Endodermal cell (in vitro differentiated cells): ENCODE results near the gene TSPAN4. TPM values are rescaled to one million over a fixed set of nuclear protein-coding genes. Genes with fewer than 3 reads are reported as not detected.

Experiments used
- DNase-seq: peaks from one replicate; pipeline ENCODE4 v3.0.0-alpha.2; 2017
- H3K27ac ChIP-seq: 2 replicates; pipeline ENCODE4 v1.5.1; 2013; ENCODE audit warnings: mild to moderate bottlenecking, low read depth, low read length, moderate library complexity
- H3K27me3 ChIP-seq: 2 replicates; pipeline ENCODE4 v1.6.1; 2013; ENCODE audit warnings: mild to moderate bottlenecking, low read length, moderate library complexity; ENCODE audit not compliant: insufficient read depth, control insufficient read depth, poor library complexity, severe bottlenecking
- H3K36me3 ChIP-seq: 2 replicates; pipeline ENCODE4 v1.7.0; 2013; ENCODE audit warnings: mild to moderate bottlenecking, low read length, moderate library complexity; ENCODE audit not compliant: control insufficient read depth, insufficient read depth
- H3K4me1 ChIP-seq: one replicate; pipeline ENCODE4 v1.7.0; 2013; ENCODE audit warnings: low read length; ENCODE audit not compliant: control insufficient read depth, insufficient read depth
- H3K4me3 ChIP-seq: 2 replicates; pipeline ENCODE4 v1.5.1; 2013; ENCODE audit warnings: mild to moderate bottlenecking, low read length, moderate library complexity
- H3K9ac ChIP-seq: 2 replicates; pipeline ENCODE4 v1.6.1; 2013; ENCODE audit warnings: mild to moderate bottlenecking, low read length, moderate library complexity; ENCODE audit not compliant: poor library complexity, severe bottlenecking; ENCODE audit errors: extremely low read depth
- H3K9me3 ChIP-seq: 2 replicates; pipeline ENCODE4 v1.6.1; 2013; ENCODE audit warnings: mild to moderate bottlenecking, low read length, moderate library complexity; ENCODE audit not compliant: control insufficient read depth
- H3K27ac Mint-ChIP-seq: 2 replicates; pipeline ENCODE4 v1.8.0; 2020; ENCODE audit warnings: mixed read lengths
- H3K27me3 Mint-ChIP-seq: 2 replicates; pipeline ENCODE4 v1.8.0; 2021; ENCODE audit warnings: mild to moderate bottlenecking, mixed read lengths; ENCODE audit not compliant: insufficient read depth
- H3K36me3 Mint-ChIP-seq: 2 replicates; pipeline ENCODE4 v1.8.0; 2020; ENCODE audit warnings: low read depth, mixed read lengths
- H3K4me1 Mint-ChIP-seq: 2 replicates; pipeline ENCODE4 v1.8.0; 2020; ENCODE audit warnings: mixed read lengths
- H3K4me3 Mint-ChIP-seq: 2 replicates; pipeline ENCODE4 v1.8.0; 2020; ENCODE audit warnings: mild to moderate bottlenecking, moderate library complexity, mixed read lengths
- H3K9me3 Mint-ChIP-seq: 2 replicates; pipeline ENCODE4 v1.8.0; 2020; ENCODE audit warnings: mild to moderate bottlenecking, mixed read lengths
- WGBS, 2 experiments: methylation state at CpG; one replicate each; pipeline versions ENCODE4 v1.1.5 to v1.1.7; 2013; ENCODE audit warnings: missing lambda C conversion rate in 2 of 2, mixed read lengths in 1 of 2; ENCODE audit not compliant: insufficient coverage in 1 of 2, insufficient read length in 1 of 2; 5-methylcytosine and 5-hydroxymethylcytosine counted together
- total RNA-seq, 2 donors: library from RNA; stranded (reverse); fragmentation: NEBNext Ultra II Directional in 1 of 2; extraction: Animal tissue kit (Norgen Biotek cat#: 25700) in 1 of 2; gene quantifications; 2 replicates in 1 of 2; 3 replicates in 1 of 2; pipeline ENCODE4 v1.2.1, GENCODE V29; 2021
- TF ChIP-seq, protein P1 (sequence below): fragments of 200-600 bp; sonication (generic); conservative IDR thresholded peaks from 2 replicates; pipeline ENCODE4 v1.5.0; 2021; ENCODE audit warnings: antibody characterized with exemption, mild to moderate bottlenecking

Gene TSPAN4
- total RNA-seq, 2 donors from 2014 or later: 56.8 to 71.1 TPM

- Histone ChIP-seq H3K9ac (no peak overlapping the region), H3K4me3 (no peak overlapping the region), H3K27ac (peak overlapping the region; percentile 76), H3K27me3 (no peaks in the 10 kb centered on the region), H3K9me3 (no peaks in the 10 kb centered on the region), H3K4me1 (no peaks in the 10 kb centered on the region), H3K36me3 (no peaks in the 10 kb centered on the region)
- no peaks in the 10 kb centered on the region for H3K9me3 Mint-ChIP-seq
- no peak overlapping the region for H3K4me3 Mint-ChIP-seq
- no peak for DNase-seq
- peaks cover 1% of the 10 kb centered on the region for H3K4me1 Mint-ChIP-seq
- TF ChIP-seq, protein P1, sequence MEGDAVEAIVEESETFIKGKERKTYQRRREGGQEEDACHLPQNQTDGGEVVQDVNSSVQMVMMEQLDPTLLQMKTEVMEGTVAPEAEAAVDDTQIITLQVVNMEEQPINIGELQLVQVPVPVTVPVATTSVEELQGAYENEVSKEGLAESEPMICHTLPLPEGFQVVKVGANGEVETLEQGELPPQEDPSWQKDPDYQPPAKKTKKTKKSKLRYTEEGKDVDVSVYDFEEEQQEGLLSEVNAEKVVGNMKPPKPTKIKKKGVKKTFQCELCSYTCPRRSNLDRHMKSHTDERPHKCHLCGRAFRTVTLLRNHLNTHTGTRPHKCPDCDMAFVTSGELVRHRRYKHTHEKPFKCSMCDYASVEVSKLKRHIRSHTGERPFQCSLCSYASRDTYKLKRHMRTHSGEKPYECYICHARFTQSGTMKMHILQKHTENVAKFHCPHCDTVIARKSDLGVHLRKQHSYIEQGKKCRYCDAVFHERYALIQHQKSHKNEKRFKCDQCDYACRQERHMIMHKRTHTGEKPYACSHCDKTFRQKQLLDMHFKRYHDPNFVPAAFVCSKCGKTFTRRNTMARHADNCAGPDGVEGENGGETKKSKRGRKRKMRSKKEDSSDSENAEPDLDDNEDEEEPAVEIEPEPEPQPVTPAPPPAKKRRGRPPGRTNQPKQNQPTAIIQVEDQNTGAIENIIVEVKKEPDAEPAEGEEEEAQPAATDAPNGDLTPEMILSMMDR: no peak
- no peaks in the 10 kb centered on the region for H3K36me3 Mint-ChIP-seq
- WGBS, 2 experiments: 64 to 78% methylated on average over 13 to 24 of the region's 24 CpGs
- peak overlapping the region; percentile 58 for H3K27ac Mint-ChIP-seq
- H3K27me3 Mint-ChIP-seq: no peaks in the 10 kb centered on the region
Measured at GRCh38 chr11:863023-863909, 20.6 kb downstream of the TSPAN4 start.

- WGBS, 2 experiments: 93 to 96% methylated on average over 11 to 31 of the region's 31 CpGs
- no peak for DNase-seq
Measured at GRCh38 chr11:863910-864827, 21.5 kb downstream of the TSPAN4 start.

DNA sequence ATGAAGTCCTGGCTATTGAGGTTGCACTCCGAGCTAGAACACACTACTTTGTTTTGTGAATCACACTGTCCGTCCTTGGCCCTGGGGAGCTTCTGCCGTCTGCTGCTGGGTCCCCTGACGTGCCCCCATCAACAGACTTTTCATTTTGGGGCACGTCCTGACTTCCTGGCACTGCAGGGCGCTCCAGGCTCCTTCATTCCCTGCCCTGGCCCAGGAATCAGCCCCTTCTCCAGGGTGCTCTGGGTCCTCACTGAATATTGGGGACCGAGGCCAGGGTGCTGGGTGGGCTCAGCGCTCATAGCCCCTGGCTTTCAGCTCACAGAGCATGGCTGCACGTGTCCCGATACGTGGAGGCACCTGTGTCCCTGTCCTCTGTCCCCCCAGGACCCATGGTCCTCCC is 22.2 kb downstream of the TSPAN4 start:
- no peaks in the 10 kb centered on the region for H3K9me3 Mint-ChIP-seq
- no peak overlapping the region for H3K27ac Mint-ChIP-seq
- H3K9me3 ChIP-seq: no peaks in the 10 kb centered on the region
- no peak overlapping the region for H3K4me3 ChIP-seq
- H3K4me1 ChIP-seq: no peaks in the 10 kb centered on the region
- no peaks in the 10 kb centered on the region for H3K36me3 Mint-ChIP-seq
- H3K4me3 Mint-ChIP-seq: no peak overlapping the region
- no peak for DNase-seq
- 92 to 97% methylated on average over 9 to 10 of the region's 11 CpGs for WGBS, 2 experiments
- no peaks in the 10 kb centered on the region for H3K27me3 Mint-ChIP-seq
- TF ChIP-seq, protein P1: no peak
- H3K36me3 ChIP-seq: no peaks in the 10 kb centered on the region
- no peaks in the 10 kb centered on the region for H3K27me3 ChIP-seq
- H3K4me1 Mint-ChIP-seq: peaks cover 1% of the 10 kb centered on the region
- H3K9ac ChIP-seq: no peak overlapping the region
- H3K27ac ChIP-seq: peak overlapping the region; percentile 49

More at GRCh38 chr11:863910-864827, 21.5 kb downstream of the TSPAN4 start:
- Histone ChIP-seq H3K9me3 (no peaks in the 10 kb centered on the region), H3K36me3 (no peaks in the 10 kb centered on the region), H3K4me3 (no peak overlapping the region), H3K27me3 (no peaks in the 10 kb centered on the region), H3K9ac (no peak overlapping the region), H3K27ac (peak overlapping the region; percentile 49), H3K4me1 (no peaks in the 10 kb centered on the region)
- Mint-ChIP-seq H3K4me1 (peaks cover 1% of the 10 kb centered on the region), H3K4me3 (no peak overlapping the region), H3K27me3 (no peaks in the 10 kb centered on the region), H3K27ac (no peak overlapping the region), H3K36me3 (no peaks in the 10 kb centered on the region), H3K9me3 (no peaks in the 10 kb centered on the region)
- TF ChIP-seq, protein P1: no peak
